Tibial artery (tissue), 4 donors: ENCODE results near the gene TXNDC17.
"Not testable (repeated sequence)": the region's sequence is repeated elsewhere in the genome, so short reads cannot be mapped to it uniquely, and the experiment has no call there.

Experiments
- DNase-seq, 2 donors: peaks; one replicate each; pipeline ENCODE4 v3.0.0-alpha.2; 2019
- H3K27ac ChIP-seq, 2 donors: fragments of 200-600 bp; sonication (generic) in 1 of 2; 1 replicate in 1 of 2; 2 replicates in 1 of 2; pipeline ENCODE4 v1.5.1; 2018 to 2019; ENCODE audit warnings: mild to moderate bottlenecking in 1 of 2
- H3K27me3 ChIP-seq, 2 donors: fragments of 200-600 bp; sonication (generic) in 1 of 2; one replicate each; pipeline versions ENCODE4 v1.5.1 to v1.6.0; 2016 to 2019
- H3K36me3 ChIP-seq, 3 donors: fragments of 200-600 bp; sonication (generic) in 2 of 3; one replicate each; pipeline ENCODE4 v1.5.1; 2016 to 2019; ENCODE audit warnings: mild to moderate bottlenecking in 2 of 3
- H3K4me1 ChIP-seq, 4 donors: fragments of 200-600 bp; sonication (generic) in 2 of 4; 1 replicate in 3 of 4; 2 replicates in 1 of 4; pipeline ENCODE4 v1.5.1; 2016 to 2019
- H3K4me3 ChIP-seq, 2 donors: fragments of 200-600 bp; sonication (generic) in 1 of 2; 1 replicate in 1 of 2; 2 replicates in 1 of 2; pipeline ENCODE4 v1.5.1; 2018 to 2019; ENCODE audit warnings: mild to moderate bottlenecking in 2 of 2
- H3K9me3 ChIP-seq, 3 donors: fragments of 200-600 bp; sonication (generic) in 1 of 3; one replicate each; pipeline ENCODE4 v1.5.1; 2016 to 2019
- CTCF ChIP-seq, 2 experiments: fragments of 200-600 bp in 1 of 2; fragments of 450-650 bp in 1 of 2; IDR thresholded peaks; one replicate each; pipeline ENCODE4 v1.5.1; 2017 to 2019; ENCODE audit warnings: antibody characterized with exemption in 2 of 2, mild to moderate bottlenecking in 1 of 2, moderate library complexity in 1 of 2
- intact Hi-C: fragments of 100-400 bp; cut with DNase I; formaldehyde crosslinking; loops from one replicate; pipeline ENCODE4 v1.15.0; 2023; ENCODE audit warnings: low total_unique reads

The TXNDC17 gene

GRCh38 chr17:6691546-6691945 lies 50.7 kb downstream of the TXNDC17 start:
- no peak for DNase-seq
- no peaks in the 10 kb centered on the region for H3K36me3 ChIP-seq
- no peaks in the 10 kb centered on the region for H3K4me1 ChIP-seq
- intact Hi-C loops: loop anchor here (10.0 kb wide), 1 partner anchor 163 kb away; no protein-coding TSS in a partner anchor
- no peak for TF ChIP-seq CTCF (IDR thresholded peaks at IDR 0.05)
- no peak overlapping the region for H3K4me3 ChIP-seq
- peaks cover 0 to 17% of the 10 kb centered on the region in 2 donors for H3K27me3 ChIP-seq
- no peak overlapping the region for H3K27ac ChIP-seq
- no peaks in the 10 kb centered on the region for H3K9me3 ChIP-seq

- not testable (repeated sequence) for DNase-seq, H3K36me3 ChIP-seq, H3K9me3 ChIP-seq, H3K4me3 ChIP-seq, H3K4me1 ChIP-seq, H3K27ac ChIP-seq
- peaks cover 0 to 17% of the 10 kb centered on the region in 2 donors for H3K27me3 ChIP-seq
- intact Hi-C loops: loop anchor here (10.0 kb wide), 1 partner anchor 163 kb away; no protein-coding TSS in a partner anchor
Measured at GRCh38 chr17:6691958-6692357, 51.1 kb downstream of the TXNDC17 start.
